Epidermal melanocyte (primary cell): Measurements from ENCODE around the gene ABHD13.
"Not testable (repeated sequence)": the region's sequence is repeated elsewhere in the genome, so short reads cannot be mapped to it uniquely, and the experiment has no call there.

ENCODE experiments used
- DNase-seq: peaks from one replicate; pipeline ENCODE4 v3.0.0; 2011; ENCODE audit warnings: low spot score; ENCODE audit not compliant: insufficient read length

The ABHD13 gene

GRCh38 chr13:108223687-108224503, 5.7 kb downstream of the ABHD13 start:
- DNase-seq, result no peak

GRCh38 chr13:108225440-108225839, 7.2 kb downstream of the ABHD13 start:
- no peak for DNase-seq

- no peak for DNase-seq
These were observed 8.0 kb downstream of the ABHD13 start for GRCh38 chr13:108226184-108226583.

- no peak for DNase-seq
These were observed 9.6 kb downstream of the ABHD13 start for GRCh38 chr13:108227651-108228272.

GRCh38 chr13:108230377-108230776, 12.2 kb downstream of the ABHD13 start:
- DNase-seq, result no peak

GRCh38 chr13:108249150-108249549, 31.0 kb downstream of the ABHD13 start:
- no peak for DNase-seq

- no peak for DNase-seq
These were observed 39.1 kb downstream of the ABHD13 start for GRCh38 chr13:108257248-108257647.

- DNase-seq, result no peak
These were observed 45.6 kb downstream of the ABHD13 start for GRCh38 chr13:108263621-108264355.

GRCh38 chr13:108266321-108266990, 48.3 kb downstream of the ABHD13 start:
- DNase-seq, result no peak

- DNase-seq, result no peak
These were observed 49.2 kb downstream of the ABHD13 start for GRCh38 chr13:108267347-108267746.

- DNase-seq, result not testable (repeated sequence)
These were observed 49.7 kb downstream of the ABHD13 start for GRCh38 chr13:108267855-108268254.

GRCh38 chr13:108268466-108269112, 50.4 kb downstream of the ABHD13 start:
- DNase-seq, result no peak

- DNase-seq, result no peak
These were observed 51.6 kb downstream of the ABHD13 start, which contains the start of gene TNFSF13B for GRCh38 chr13:108269601-108270328. Gene TNFSF13B (plus strand): TSS chr13:108269718. CDS start chr13:108269896, 178 bp downstream.

GRCh38 chr13:108270442-108270841, 52.2 kb downstream of the ABHD13 start:
- DNase-seq, result no peak

GRCh38 chr13:108272333-108272732, 54.1 kb downstream of the ABHD13 start:
- DNase-seq, result no peak

- DNase-seq, result no peak
These were observed 55.4 kb downstream of the ABHD13 start for GRCh38 chr13:108273429-108274118.

- no peak for DNase-seq
These were observed 56.5 kb downstream of the ABHD13 start for GRCh38 chr13:108274718-108275117.

- no peak for DNase-seq
These were observed 57.9 kb downstream of the ABHD13 start for GRCh38 chr13:108276060-108276459.

GRCh38 chr13:108278466-108278865, 60.3 kb downstream of the ABHD13 start:
- no peak for DNase-seq

GRCh38 chr13:108281901-108282300, 63.7 kb downstream of the ABHD13 start:
- DNase-seq, result no peak
